Ascending aorta (tissue), 2 donors: ENCODE data around the gene SERPINE1. TPM values are rescaled to one million over a fixed set of nuclear protein-coding genes. Genes with fewer than 3 reads are reported as not detected.
"Not testable (repeated sequence)": the region's sequence is repeated elsewhere in the genome, so short reads cannot be mapped to it uniquely, and the experiment has no call there.

Experiments used
- DNase-seq, 2 donors: peaks; one replicate each; pipeline ENCODE4 v3.0.0-alpha.2; 2019; ENCODE audit warnings: low spot score in 2 of 2
- H3K27ac ChIP-seq, 2 donors: fragments of 200-600 bp; sonication (generic); one replicate each; pipeline ENCODE4 v1.5.1; 2016 to 2017; ENCODE audit warnings: mild to moderate bottlenecking in 1 of 2
- H3K27me3 ChIP-seq: fragments of 200-600 bp; sonication (generic); one replicate; pipeline ENCODE4 v1.5.1; 2017
- H3K36me3 ChIP-seq, 2 donors: fragments of 200-600 bp; sonication (generic); one replicate each; pipeline ENCODE4 v1.5.1; 2016
- H3K4me1 ChIP-seq, 2 donors: fragments of 200-600 bp; sonication (generic); one replicate each; pipeline ENCODE4 v1.5.1; 2016 to 2017; ENCODE audit warnings: mild to moderate bottlenecking in 1 of 2
- H3K4me3 ChIP-seq, 2 donors: fragments of 200-600 bp; sonication (generic); one replicate each; pipeline ENCODE4 v1.5.1; 2016 to 2017; ENCODE audit warnings: mild to moderate bottlenecking in 1 of 2
- H3K9me3 ChIP-seq, 2 donors: fragments of 200-600 bp; sonication (generic); one replicate each; pipeline ENCODE4 v1.5.1; 2016
- CTCF ChIP-seq, 3 experiments: fragments of 200-600 bp in 2 of 3; fragments of 450-650 bp in 1 of 3; sonication (generic) in 2 of 3; IDR thresholded peaks; one replicate each; pipeline ENCODE4 v1.5.1; 2016 to 2019; ENCODE audit warnings: antibody characterized with exemption in 3 of 3, mild to moderate bottlenecking in 1 of 3, moderate library complexity in 1 of 3
- intact Hi-C: fragments of 100-400 bp; cut with DNase I; formaldehyde crosslinking; loops from one replicate; pipeline ENCODE4 v1.15.1; 2023
- total RNA-seq: library from RNA; depleted of rRNA; stranded (reverse); fragments of >200 nt; gene quantifications from one replicate; pipeline ENCODE4 v1.1.0, GENCODE V29; 2016

SERPINE1 gene
- total RNA-seq, 1 donor from 2014 or later = 1,267 TPM

GRCh38 chr7:101104193-101104713 lies 22.7 kb upstream of the SERPINE1 start:
- no peaks in the 10 kb centered on the region for H3K27me3 ChIP-seq
- no peaks in the 10 kb centered on the region for H3K36me3 ChIP-seq
- intact Hi-C loops = no loop called here
- no peak overlapping the region for H3K27ac ChIP-seq
- no peak for DNase-seq
- no peaks in the 10 kb centered on the region for H3K9me3 ChIP-seq
- TF ChIP-seq CTCF (IDR thresholded peaks at IDR 0.05) = no peak
- H3K4me3 ChIP-seq = no peak overlapping the region
- H3K4me1 ChIP-seq = peaks cover 5 to 19% of the 10 kb centered on the region in 2 donors

GRCh38 chr7:101104799-101105198 lies 22.1 kb upstream of the SERPINE1 start:
- no peak overlapping the region for H3K4me3 ChIP-seq
- TF ChIP-seq CTCF (IDR thresholded peaks at IDR 0.05) = no peak
- intact Hi-C loops = no loop called here
- no peak overlapping the region for H3K27ac ChIP-seq
- peaks cover 0 to 13% of the 10 kb centered on the region in 2 donors for H3K4me1 ChIP-seq
- no peaks in the 10 kb centered on the region for H3K9me3 ChIP-seq
- no peaks in the 10 kb centered on the region for H3K36me3 ChIP-seq
- no peaks in the 10 kb centered on the region for H3K27me3 ChIP-seq
- DNase-seq = no peak

GRCh38 chr7:101105248-101105647 lies 21.7 kb upstream of the SERPINE1 start:
- intact Hi-C loops, H3K9me3 ChIP-seq, DNase-seq, H3K4me3 ChIP-seq, H3K27ac ChIP-seq, H3K27me3 ChIP-seq, H3K36me3 ChIP-seq: not testable (repeated sequence)
- H3K4me1 ChIP-seq = peaks cover 0 to 11% of the 10 kb centered on the region in 2 donors

GRCh38 chr7:101106386-101106785 lies 20.5 kb upstream of the SERPINE1 start:
- H3K27ac ChIP-seq = no peak overlapping the region
- TF ChIP-seq CTCF (IDR thresholded peaks at IDR 0.05) = no peak
- no peaks in the 10 kb centered on the region for H3K27me3 ChIP-seq
- H3K36me3 ChIP-seq = no peaks in the 10 kb centered on the region
- no peaks in the 10 kb centered on the region for H3K4me1 ChIP-seq
- H3K9me3 ChIP-seq = no peaks in the 10 kb centered on the region
- no peak overlapping the region for H3K4me3 ChIP-seq
- intact Hi-C loops = no loop called here
- DNase-seq = no peak

GRCh38 chr7:101108330-101108857 lies 18.5 kb upstream of the SERPINE1 start:
- intact Hi-C loops = no loop called here
- Histone ChIP-seq H3K9me3 (no peaks in the 10 kb centered on the region), H3K4me3 (no peak overlapping the region), H3K27me3 (no peaks in the 10 kb centered on the region), H3K27ac (peak overlapping the region; percentile 12 to 53), H3K4me1 (no peaks in the 10 kb centered on the region), H3K36me3 (no peaks in the 10 kb centered on the region)
- DNase-seq = no peak
- no peak for TF ChIP-seq CTCF (IDR thresholded peaks at IDR 0.05)

GRCh38 chr7:101108961-101109360 lies 17.9 kb upstream of the SERPINE1 start:
- DNase-seq = no peak
- Histone ChIP-seq H3K9me3 (no peaks in the 10 kb centered on the region), H3K36me3 (no peaks in the 10 kb centered on the region), H3K4me3 (no peak overlapping the region), H3K27me3 (no peaks in the 10 kb centered on the region), H3K4me1 (no peaks in the 10 kb centered on the region), H3K27ac (peak overlapping the region; percentile 12 to 53)
- no peak for TF ChIP-seq CTCF (IDR thresholded peaks at IDR 0.05)
- intact Hi-C loops = no loop called here
